Bone marrow (tissue), 2 donors: Measurements from ENCODE around the gene PHC3.

Source experiments
- DNase-seq, 2 donors: peaks; one replicate each; lab custom pipeline; 2025; lab: John Stamatoyannopoulos, UW

Gene PHC3

GRCh38 chr3:170043506-170043905, 138.0 kb downstream of the PHC3 start:
- no peak for DNase-seq

GRCh38 chr3:170040418-170040817, 141.1 kb downstream of the PHC3 start:
- DNase-seq = no peak

DNA sequence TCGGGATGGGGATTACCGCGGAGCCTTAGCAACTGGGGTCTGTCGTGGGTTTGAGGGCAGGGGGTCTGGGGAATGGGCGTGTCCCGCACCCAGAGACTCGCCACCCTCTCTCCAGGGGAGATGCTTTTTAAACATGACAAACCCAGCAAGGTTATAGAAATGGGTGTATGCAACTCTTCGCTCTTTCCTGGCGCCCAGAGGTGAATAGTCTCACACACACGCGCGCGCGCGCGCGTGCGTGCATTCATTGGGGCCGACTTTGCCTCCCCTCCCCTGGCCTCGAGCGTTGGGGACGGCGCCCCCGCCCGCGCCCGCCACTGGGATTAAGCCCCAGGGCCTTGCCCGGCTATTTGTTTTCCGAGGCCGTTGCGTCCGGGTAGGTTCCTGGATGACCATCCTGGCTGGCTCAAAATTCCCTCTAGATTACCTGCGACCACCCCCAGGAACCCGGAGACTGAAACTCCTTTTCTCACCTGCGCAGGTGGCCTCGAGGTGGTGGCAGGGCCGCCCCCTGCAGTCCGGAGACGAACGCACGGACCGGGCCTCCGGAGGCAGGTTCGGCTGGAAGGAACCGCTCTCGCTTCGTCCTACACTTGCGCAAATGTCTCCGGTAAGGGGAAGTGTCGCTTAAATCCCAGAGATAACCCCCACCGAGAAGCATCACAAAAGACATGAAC, 143.0 kb downstream of the PHC3 start:
- DNase-seq = peak in 1 of 2 donors; percentile 3
